Gastrocnemius medialis (tissue), 4 donors: ENCODE results near the gene DKKL1.

ENCODE experiments used
- POLR2A ChIP-seq, 2 donors: fragments of 450-650 bp; IDR thresholded peaks; one replicate each; pipeline ENCODE4 v1.6.1; 2017; ENCODE audit warnings: antibody characterized with exemption in 2 of 2, mild to moderate bottlenecking in 2 of 2, moderate library complexity in 2 of 2
- TF ChIP-seq, protein P1 (sequence below), 5 experiments: fragments of 450-650 bp in 3 of 5; fragments of 200-600 bp in 2 of 5; sonication (generic) in 2 of 5; IDR thresholded peaks in 4 of 5; conservative IDR thresholded peaks in 1 of 5; 1 replicate in 4 of 5; 2 replicates in 1 of 5; pipeline ENCODE4 v1.5.1; 2016 to 2019; ENCODE audit warnings: antibody characterized with exemption in 5 of 5, mild to moderate bottlenecking in 3 of 5, moderate library complexity in 3 of 5

DNA sequence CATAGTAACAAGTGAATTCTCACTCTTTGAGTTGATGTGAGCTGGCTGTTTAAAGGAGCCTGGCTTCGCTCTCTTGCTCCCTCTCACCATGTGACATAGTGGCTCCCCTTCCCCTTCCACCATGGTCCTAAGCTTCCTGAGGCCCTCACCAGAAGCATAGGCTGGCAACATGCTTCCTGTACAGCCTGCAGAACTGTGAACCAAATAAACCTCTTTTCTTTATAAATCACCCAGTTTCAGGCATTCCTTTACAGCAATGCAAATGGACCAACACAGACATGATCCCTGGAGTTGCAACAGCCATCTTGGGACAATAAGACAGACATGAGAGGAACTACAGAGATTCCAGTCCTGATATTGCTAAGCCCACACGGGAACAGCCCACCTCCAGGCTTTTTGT, 14.1 kb upstream of the DKKL1 start:
- TF ChIP-seq POLR2A (IDR thresholded peaks at IDR 0.05) = no peak
- TF ChIP-seq, protein P1, sequence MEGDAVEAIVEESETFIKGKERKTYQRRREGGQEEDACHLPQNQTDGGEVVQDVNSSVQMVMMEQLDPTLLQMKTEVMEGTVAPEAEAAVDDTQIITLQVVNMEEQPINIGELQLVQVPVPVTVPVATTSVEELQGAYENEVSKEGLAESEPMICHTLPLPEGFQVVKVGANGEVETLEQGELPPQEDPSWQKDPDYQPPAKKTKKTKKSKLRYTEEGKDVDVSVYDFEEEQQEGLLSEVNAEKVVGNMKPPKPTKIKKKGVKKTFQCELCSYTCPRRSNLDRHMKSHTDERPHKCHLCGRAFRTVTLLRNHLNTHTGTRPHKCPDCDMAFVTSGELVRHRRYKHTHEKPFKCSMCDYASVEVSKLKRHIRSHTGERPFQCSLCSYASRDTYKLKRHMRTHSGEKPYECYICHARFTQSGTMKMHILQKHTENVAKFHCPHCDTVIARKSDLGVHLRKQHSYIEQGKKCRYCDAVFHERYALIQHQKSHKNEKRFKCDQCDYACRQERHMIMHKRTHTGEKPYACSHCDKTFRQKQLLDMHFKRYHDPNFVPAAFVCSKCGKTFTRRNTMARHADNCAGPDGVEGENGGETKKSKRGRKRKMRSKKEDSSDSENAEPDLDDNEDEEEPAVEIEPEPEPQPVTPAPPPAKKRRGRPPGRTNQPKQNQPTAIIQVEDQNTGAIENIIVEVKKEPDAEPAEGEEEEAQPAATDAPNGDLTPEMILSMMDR (IDR thresholded peaks at IDR 0.05 in 4 of 5, conservative IDR thresholded peaks at IDR 0.05 in 1 of 5) = no peak
